HG03342 (cell line): ENCODE data around the gene ZFHX3.

Experiments
- ATAC-seq: cut with Tn5 transposase; IDR thresholded peaks from one replicate; pipeline ENCODE4 v1.9.1; 2021; ENCODE audit warnings: mild to moderate bottlenecking, moderate library complexity; ENCODE audit not compliant: unreplicated experiment

Gene ZFHX3

GRCh38 chr16:72857834-72858664, 189.9 kb downstream of the ZFHX3 start:
- no peak for ATAC-seq

- ATAC-seq: peak; percentile 55
Measured at GRCh38 chr16:72856797-72857196, 191.1 kb downstream of the ZFHX3 start.

- ATAC-seq: no peak
Measured at GRCh38 chr16:72854267-72854959, 193.5 kb downstream of the ZFHX3 start.

- ATAC-seq: no peak
Measured at GRCh38 chr16:72853575-72854266, 194.2 kb downstream of the ZFHX3 start.

GRCh38 chr16:72852421-72852820, 195.5 kb downstream of the ZFHX3 start:
- no peak for ATAC-seq

GRCh38 chr16:72850853-72851252, 197.1 kb downstream of the ZFHX3 start:
- ATAC-seq: no peak

- no peak for ATAC-seq
Measured at GRCh38 chr16:72850021-72850420, 197.9 kb downstream of the ZFHX3 start.

- ATAC-seq: no peak
Measured at GRCh38 chr16:72848759-72849664, 198.9 kb downstream of the ZFHX3 start.

GRCh38 chr16:72848028-72848400, 199.9 kb downstream of the ZFHX3 start:
- no peak for ATAC-seq

- ATAC-seq: peak; percentile 57
Measured at GRCh38 chr16:72847187-72848027, 200.5 kb downstream of the ZFHX3 start.

GRCh38 chr16:72846594-72846993, 201.3 kb downstream of the ZFHX3 start:
- no peak for ATAC-seq

GRCh38 chr16:72845322-72846020, 202.5 kb downstream of the ZFHX3 start:
- ATAC-seq: no peak

GRCh38 chr16:72844225-72844920, 203.6 kb downstream of the ZFHX3 start:
- no peak for ATAC-seq

- ATAC-seq: no peak
Measured at GRCh38 chr16:72841506-72841905, 206.4 kb downstream of the ZFHX3 start.

- ATAC-seq: peak; percentile 68
Measured at GRCh38 chr16:72840631-72841381, 207.1 kb downstream of the ZFHX3 start.

- ATAC-seq: no peak
Measured at GRCh38 chr16:72838951-72839350, 209.0 kb downstream of the ZFHX3 start.

GRCh38 chr16:72838586-72838910, 209.4 kb downstream of the ZFHX3 start:
- ATAC-seq: no peak
